Measurements from ENCODE around the gene HPGD. TPM values are rescaled to one million over a fixed set of nuclear protein-coding genes. Genes with fewer than 3 reads are reported as not detected.

HPGD gene
- polyA plus RNA-seq, 6 donors from 2014 or later, result 0.26 to 0.73 (median 0.53) TPM; not detected in 3

- H3K4me1 Mint-ChIP-seq, result no peaks in the 10 kb centered on the region
- H3K27me3 Mint-ChIP-seq, result peaks cover 0 to 4% (median 0%) of the 10 kb centered on the region in 3 donors
- no peaks in the 10 kb centered on the region for H3K36me3 Mint-ChIP-seq
- no peak overlapping the region for H3K27ac Mint-ChIP-seq
- no peak for DNase-seq
- H3K9me3 Mint-ChIP-seq, result peaks cover 0 to 8% (median 0%) of the 10 kb centered on the region in 7 donors
- H3K4me3 Mint-ChIP-seq, result no peak overlapping the region
- ATAC-seq (ENCODE audit: low read depth in 2 of 2), result no peak
Measured at GRCh38 chr4:174540175-174540574, 17.9 kb upstream of the HPGD start.

DNA sequence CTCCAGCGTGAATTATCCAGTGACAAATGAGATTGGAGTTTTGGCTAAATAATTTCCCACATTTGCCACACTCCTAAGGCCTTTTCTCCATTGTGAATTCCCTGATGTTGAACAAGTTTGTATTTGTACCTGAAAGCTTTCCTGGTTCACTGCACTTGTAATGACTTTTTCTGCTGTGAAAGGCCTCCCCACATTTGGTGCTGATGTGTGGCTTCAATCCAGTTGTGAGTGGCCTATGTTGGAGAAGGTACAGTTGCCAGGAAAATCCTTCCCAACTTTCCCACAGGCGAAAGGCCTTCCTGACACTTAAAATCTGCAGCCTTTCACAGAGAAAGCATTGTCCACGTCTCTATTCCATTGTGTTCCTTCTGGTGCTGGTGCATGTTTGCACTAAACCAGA is 17.3 kb upstream of the HPGD start:
- peaks cover 0 to 8% (median 0%) of the 10 kb centered on the region in 7 donors for H3K9me3 Mint-ChIP-seq
- ATAC-seq (ENCODE audit: low read depth in 2 of 2), result no peak
- no peaks in the 10 kb centered on the region for H3K36me3 Mint-ChIP-seq
- H3K27ac Mint-ChIP-seq, result no peak overlapping the region
- H3K4me3 Mint-ChIP-seq, result no peak overlapping the region
- no peak for DNase-seq
- H3K4me1 Mint-ChIP-seq, result no peaks in the 10 kb centered on the region
- peaks cover 0 to 4% (median 0%) of the 10 kb centered on the region in 3 donors for H3K27me3 Mint-ChIP-seq

DNA sequence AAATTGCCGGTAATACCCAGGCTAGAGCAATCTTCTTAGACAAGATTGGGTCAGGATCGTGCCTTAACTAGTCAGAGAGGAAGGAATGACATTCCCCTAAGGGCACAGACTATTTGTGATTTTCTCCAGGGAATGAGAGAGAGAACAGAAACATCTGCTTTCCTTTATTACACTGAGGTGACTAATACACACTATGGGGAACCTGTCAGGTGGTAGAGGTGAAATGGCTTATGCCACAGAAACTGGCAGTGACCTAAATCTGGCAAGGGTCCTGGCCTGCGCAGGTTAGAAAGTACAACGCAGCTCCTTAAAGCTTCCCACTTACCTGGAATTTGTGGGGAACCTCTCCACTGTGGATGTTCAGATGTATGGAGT is 16.6 kb upstream of the HPGD start:
- Mint-ChIP-seq H3K4me1 (no peaks in the 10 kb centered on the region), H3K36me3 (no peaks in the 10 kb centered on the region), H3K27me3 (peaks cover 3 to 9% (median 5%) of the 10 kb centered on the region in 3 donors), H3K4me3 (no peak overlapping the region), H3K9me3 (peaks cover 0 to 8% (median 0%) of the 10 kb centered on the region in 7 donors), H3K27ac (no peak overlapping the region)
- ATAC-seq (ENCODE audit: low read depth in 2 of 2) (no peak), DNase-seq (no peak)

DNA sequence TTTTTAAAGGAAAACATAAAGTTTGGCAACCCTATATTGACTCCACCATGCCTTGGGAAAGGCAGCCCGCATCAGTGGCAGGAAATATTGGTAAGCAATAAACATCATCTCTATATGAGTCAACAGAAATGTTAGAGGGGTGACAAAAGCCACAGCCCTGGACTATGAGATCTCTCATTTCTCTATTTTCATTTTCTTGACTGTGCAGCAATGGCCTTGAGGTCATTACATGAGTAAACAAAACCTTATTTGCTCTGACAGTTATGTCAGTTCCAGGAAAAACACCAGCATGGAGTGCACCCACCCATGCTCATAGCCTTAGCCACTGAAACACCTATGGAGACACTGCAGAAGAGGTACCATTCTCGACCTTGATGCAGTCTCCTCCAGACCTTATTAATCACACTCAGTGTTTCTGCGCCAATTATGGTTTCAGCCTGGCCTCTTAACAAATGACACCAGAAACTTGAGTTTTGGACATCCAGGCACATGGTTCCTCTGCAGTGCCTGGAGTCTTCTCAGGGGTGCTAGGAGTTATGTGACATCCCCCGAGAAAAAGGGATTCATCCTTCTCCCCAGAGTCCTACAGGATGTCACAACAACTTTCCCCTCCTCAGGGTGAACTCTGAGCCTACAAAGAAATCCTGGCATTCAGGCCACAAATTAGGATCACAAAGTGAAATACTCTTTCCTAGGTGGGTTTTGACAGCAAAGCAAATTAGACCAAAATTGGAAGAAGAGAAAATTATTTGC is 16.0 kb upstream of the HPGD start:
- H3K9me3 Mint-ChIP-seq, result peaks cover 0 to 8% (median 0%) of the 10 kb centered on the region in 7 donors
- no peak overlapping the region for H3K27ac Mint-ChIP-seq
- DNase-seq (no peak), ATAC-seq (ENCODE audit: low read depth in 2 of 2) (no peak)
- H3K27me3 Mint-ChIP-seq, result peaks cover 7 to 13% (median 9%) of the 10 kb centered on the region in 3 donors
- no peaks in the 10 kb centered on the region for H3K4me1 Mint-ChIP-seq
- H3K4me3 Mint-ChIP-seq, result no peak overlapping the region
- no peaks in the 10 kb centered on the region for H3K36me3 Mint-ChIP-seq

GRCh38 chr4:174537634-174538033 is 15.3 kb upstream of the HPGD start:
- peaks cover 0 to 4% (median 0%) of the 10 kb centered on the region in 7 donors for H3K9me3 Mint-ChIP-seq
- H3K36me3 Mint-ChIP-seq, result no peaks in the 10 kb centered on the region
- H3K4me1 Mint-ChIP-seq, result no peaks in the 10 kb centered on the region
- ATAC-seq (ENCODE audit: low read depth in 2 of 2) (no peak), DNase-seq (no peak)
- no peak overlapping the region for H3K4me3 Mint-ChIP-seq
- H3K27me3 Mint-ChIP-seq, result peaks cover 7 to 13% (median 9%) of the 10 kb centered on the region in 3 donors
- H3K27ac Mint-ChIP-seq, result no peak overlapping the region

GRCh38 chr4:174534461-174534860 is 12.2 kb upstream of the HPGD start:
- ATAC-seq (ENCODE audit: low read depth in 2 of 2) (no peak), DNase-seq (no peak)
- H3K36me3 Mint-ChIP-seq, result no peaks in the 10 kb centered on the region
- H3K27ac Mint-ChIP-seq, result no peak overlapping the region
- peaks cover 0 to 6% (median 3%) of the 10 kb centered on the region in 7 donors for H3K9me3 Mint-ChIP-seq
- peaks cover 10 to 11% (median 10%) of the 10 kb centered on the region in 3 donors for H3K4me1 Mint-ChIP-seq
- H3K27me3 Mint-ChIP-seq, result peaks cover 9 to 13% (median 11%) of the 10 kb centered on the region in 3 donors
- no peak overlapping the region for H3K4me3 Mint-ChIP-seq

DNA sequence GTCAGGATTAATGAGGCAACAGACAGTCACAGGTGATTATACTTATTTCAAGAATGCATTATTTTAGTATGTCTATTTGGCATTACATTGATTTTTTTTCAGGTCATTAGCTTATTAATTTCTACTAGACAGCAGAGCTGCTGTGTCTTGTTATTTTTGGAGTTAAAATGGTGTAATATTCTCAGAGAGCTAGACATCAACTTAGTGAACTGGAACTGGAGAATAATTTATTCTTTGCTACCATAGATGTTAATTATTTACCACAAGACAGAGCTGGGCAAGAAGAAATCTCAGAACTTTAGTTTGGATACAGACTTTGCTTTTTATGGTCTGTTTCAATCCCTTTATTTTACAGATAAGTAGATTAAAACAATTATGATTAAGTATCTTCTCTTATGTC is 10.2 kb upstream of the HPGD start:
- H3K4me1 Mint-ChIP-seq, result peaks cover 10 to 12% (median 11%) of the 10 kb centered on the region in 3 donors
- no peak overlapping the region for H3K4me3 Mint-ChIP-seq
- H3K27ac Mint-ChIP-seq, result no peak overlapping the region
- no peak for DNase-seq
- no peaks in the 10 kb centered on the region for H3K36me3 Mint-ChIP-seq
- H3K27me3 Mint-ChIP-seq, result peaks cover 9 to 13% (median 11%) of the 10 kb centered on the region in 3 donors
- peaks cover 0 to 8% (median 3%) of the 10 kb centered on the region in 7 donors for H3K9me3 Mint-ChIP-seq
- ATAC-seq (ENCODE audit: low read depth in 2 of 2), result no peak

- no peak for DNase-seq
- H3K27ac Mint-ChIP-seq, result no peak overlapping the region
- no peak overlapping the region for H3K4me3 Mint-ChIP-seq
- peaks cover 11 to 14% (median 13%) of the 10 kb centered on the region in 3 donors for H3K27me3 Mint-ChIP-seq
- H3K4me1 Mint-ChIP-seq, result peaks cover 10 to 12% (median 11%) of the 10 kb centered on the region in 3 donors
- no peak for ATAC-seq (ENCODE audit: low read depth in 2 of 2)
- H3K36me3 Mint-ChIP-seq, result no peaks in the 10 kb centered on the region
- H3K9me3 Mint-ChIP-seq, result peaks cover 0 to 8% (median 3%) of the 10 kb centered on the region in 7 donors
Measured at GRCh38 chr4:174531486-174531885, 9.2 kb upstream of the HPGD start.

- Mint-ChIP-seq H3K36me3 (no peaks in the 10 kb centered on the region), H3K4me1 (peaks cover 10 to 18% (median 12%) of the 10 kb centered on the region in 3 donors)
- no peak for ATAC-seq (ENCODE audit: low read depth in 2 of 2)
Measured at GRCh38 chr4:174528226-174528625, 5.9 kb upstream of the HPGD start.

GRCh38 chr4:174526731-174527130 is 4.4 kb upstream of the HPGD start:
- Mint-ChIP-seq H3K9me3 (peaks cover 0 to 8% (median 0%) of the 10 kb centered on the region in 7 donors), H3K4me1 (peaks cover 21 to 31% (median 21%) of the 10 kb centered on the region in 3 donors), H3K27me3 (peaks cover 19 to 45% (median 38%) of the 10 kb centered on the region in 3 donors), H3K36me3 (no peaks in the 10 kb centered on the region), H3K27ac (no peak overlapping the region), H3K4me3 (no peak overlapping the region)
- DNase-seq (no peak), ATAC-seq (ENCODE audit: low read depth in 2 of 2) (no peak)

More at GRCh38 chr4:174528226-174528625, 5.9 kb upstream of the HPGD start:
- H3K4me3 Mint-ChIP-seq, result no peak overlapping the region
- peaks cover 14 to 37% (median 31%) of the 10 kb centered on the region in 3 donors for H3K27me3 Mint-ChIP-seq
- DNase-seq, result no peak
- H3K9me3 Mint-ChIP-seq, result peaks cover 0 to 8% (median 0%) of the 10 kb centered on the region in 7 donors
- H3K27ac Mint-ChIP-seq, result no peak overlapping the region

DNA sequence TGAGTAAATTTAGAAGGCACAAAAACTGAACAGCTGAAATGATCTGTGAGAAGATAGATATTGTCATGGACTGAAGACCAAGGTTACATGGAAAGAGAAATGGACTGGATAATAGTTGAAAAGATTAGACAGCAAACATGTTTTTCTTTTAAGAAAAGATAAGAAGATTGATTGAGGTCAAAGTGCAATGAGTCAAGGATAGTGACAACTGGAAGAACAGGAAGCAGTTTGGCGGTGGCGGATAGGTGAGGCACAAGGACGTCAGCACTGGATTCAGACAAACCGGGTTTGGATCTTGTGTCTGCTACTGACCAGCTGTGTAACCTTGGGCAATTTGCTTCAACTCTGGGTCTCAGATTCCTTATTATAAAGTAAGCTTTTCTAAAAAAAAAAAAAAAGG is 2.0 kb upstream of the HPGD start:
- no peak overlapping the region for H3K27ac Mint-ChIP-seq
- peaks cover 21 to 54% (median 34%) of the 10 kb centered on the region in 3 donors for H3K27me3 Mint-ChIP-seq
- H3K36me3 Mint-ChIP-seq, result no peaks in the 10 kb centered on the region
- H3K4me3 Mint-ChIP-seq, result no peak overlapping the region
- ATAC-seq (ENCODE audit: low read depth in 2 of 2), result no peak
- peaks cover 9 to 22% (median 13%) of the 10 kb centered on the region in 3 donors for H3K4me1 Mint-ChIP-seq
- DNase-seq, result no peak
- H3K9me3 Mint-ChIP-seq, result no peaks in the 10 kb centered on the region

GRCh38 chr4:174523025-174523693 is 871 bp upstream of the HPGD start:
- no peak for ATAC-seq (ENCODE audit: low read depth in 2 of 2)
- H3K9me3 Mint-ChIP-seq, result no peaks in the 10 kb centered on the region

GRCh38 chr4:174521800-174522182 is 497 bp downstream of the HPGD start:
- Mint-ChIP-seq H3K27ac (no peak overlapping the region), H3K4me1 (peaks cover 9 to 22% (median 13%) of the 10 kb centered on the region in 3 donors), H3K27me3 (peaks cover 21 to 53% (median 34%) of the 10 kb centered on the region in 3 donors), H3K4me3 (peak overlapping the region; percentile 57 to 86 (median 82)), H3K9me3 (no peaks in the 10 kb centered on the region), H3K36me3 (no peaks in the 10 kb centered on the region)
- no peak for DNase-seq
- peak; percentile 26 to 27 for ATAC-seq (ENCODE audit: low read depth in 2 of 2)

More at GRCh38 chr4:174523025-174523693, 871 bp upstream of the HPGD start:
- Mint-ChIP-seq H3K27ac (peak overlapping the region in 1 of 6 donors; percentile 14), H3K4me3 (peak overlapping the region; percentile 77 to 89 (median 83)), H3K27me3 (peaks cover 21 to 54% (median 34%) of the 10 kb centered on the region in 3 donors), H3K36me3 (no peaks in the 10 kb centered on the region), H3K4me1 (peaks cover 9 to 22% (median 13%) of the 10 kb centered on the region in 3 donors)
- DNase-seq, result no peak
